HL-60/S4 treated with phorbol 12-myristate 13-acetate at 8.2 ng/mL for 4 days and 3 days (cell line): ENCODE results near the gene MACF1.
"Not testable (repeated sequence)": the region's sequence is repeated elsewhere in the genome, so short reads cannot be mapped to it uniquely, and the experiment has no call there.

ENCODE experiments used
- in situ Hi-C: fragments of 300-500 bp; cut with MboI; formaldehyde crosslinking; loops from 2 replicates; pipeline ENCODE4 v1.15.0; 2022; ENCODE audit warnings: low sequenced_read_pairs

MACF1 gene

DNA sequence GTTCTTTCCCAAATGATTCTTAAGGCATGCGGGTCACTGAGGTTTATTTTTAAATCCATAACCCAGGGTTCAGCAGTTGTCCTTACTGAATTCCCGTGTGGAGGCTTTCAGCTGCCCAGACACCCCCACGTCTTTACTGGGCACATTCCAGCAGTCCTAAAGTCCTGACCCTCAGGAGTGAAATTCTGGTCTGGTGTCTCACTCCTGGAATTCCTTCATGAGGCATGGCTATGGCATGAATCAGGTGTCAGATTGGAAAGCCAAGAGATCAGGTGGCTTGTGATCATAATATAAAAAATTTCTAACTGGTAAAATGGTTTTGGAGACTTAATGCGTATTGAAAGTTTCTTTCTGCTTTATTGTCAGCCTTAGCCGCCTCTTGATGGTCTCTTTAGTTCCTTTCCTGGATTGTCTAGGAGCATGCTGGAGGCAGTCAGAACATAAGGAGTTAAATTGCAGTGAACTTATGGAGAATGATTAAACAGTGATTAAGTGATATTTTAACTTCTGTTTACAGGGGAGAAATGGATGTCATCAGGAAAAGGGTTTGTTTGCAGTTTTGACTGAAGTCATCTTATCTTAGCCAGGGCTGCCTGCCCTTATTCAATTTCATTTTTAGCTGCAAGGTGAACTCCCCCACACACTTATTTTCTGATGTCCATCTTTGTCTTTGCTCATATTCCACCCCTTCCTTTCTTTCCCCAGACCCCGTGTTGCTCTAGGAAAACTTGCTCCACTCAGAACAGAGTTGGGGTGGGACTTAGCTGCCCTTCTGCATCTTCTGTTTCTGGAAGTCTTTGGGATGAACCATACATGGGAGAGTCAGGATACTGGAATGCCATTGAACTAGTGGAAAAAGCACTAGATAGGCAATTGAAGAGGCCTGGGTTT lies 25.7 kb upstream of the MACF1 start:
- in situ Hi-C loops: no loop called here

DNA sequence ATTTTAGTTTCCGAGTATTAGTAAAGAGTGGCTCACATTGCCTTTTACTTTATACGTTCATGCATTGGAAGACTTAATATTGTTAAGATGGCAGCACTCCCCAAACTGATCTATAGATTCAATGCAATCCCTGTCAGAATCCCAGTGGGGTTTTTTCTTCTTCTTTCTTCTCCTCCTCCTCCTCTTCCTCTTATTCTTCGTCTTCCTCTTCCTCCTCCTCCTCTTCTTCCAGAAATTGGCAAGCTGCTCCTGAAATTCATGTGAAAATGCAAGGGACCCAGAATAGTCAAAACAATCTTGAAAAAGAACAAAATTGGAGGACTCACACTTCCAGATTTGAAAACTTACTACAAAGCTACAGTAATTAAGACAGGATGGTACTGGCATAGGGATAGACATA lies 23.2 kb upstream of the MACF1 start:
- in situ Hi-C loops: loop anchor here (5.0 kb wide), 1 partner anchor 69 kb away; no protein-coding TSS in a partner anchor

DNA sequence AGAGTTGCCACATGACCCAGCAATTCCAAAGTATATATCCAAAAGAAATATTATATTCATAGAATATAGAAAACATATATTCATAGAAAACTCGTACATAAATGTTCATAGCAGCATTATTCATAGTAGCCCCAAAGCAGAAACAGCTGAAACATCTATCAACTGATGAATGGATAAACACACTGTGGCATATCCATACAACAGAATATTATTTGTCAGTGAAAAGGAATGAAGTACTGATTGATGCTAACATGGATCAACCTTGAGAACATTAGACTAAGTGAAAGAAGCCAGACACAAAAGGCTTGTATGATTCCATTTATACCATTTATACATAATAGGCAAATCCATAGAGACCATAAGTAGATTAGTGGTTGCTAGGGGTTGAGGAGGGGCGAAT lies 21.7 kb upstream of the MACF1 start:
- in situ Hi-C loops: loop anchor here (5.0 kb wide), 1 partner anchor 71 kb away; no protein-coding TSS in a partner anchor

DNA sequence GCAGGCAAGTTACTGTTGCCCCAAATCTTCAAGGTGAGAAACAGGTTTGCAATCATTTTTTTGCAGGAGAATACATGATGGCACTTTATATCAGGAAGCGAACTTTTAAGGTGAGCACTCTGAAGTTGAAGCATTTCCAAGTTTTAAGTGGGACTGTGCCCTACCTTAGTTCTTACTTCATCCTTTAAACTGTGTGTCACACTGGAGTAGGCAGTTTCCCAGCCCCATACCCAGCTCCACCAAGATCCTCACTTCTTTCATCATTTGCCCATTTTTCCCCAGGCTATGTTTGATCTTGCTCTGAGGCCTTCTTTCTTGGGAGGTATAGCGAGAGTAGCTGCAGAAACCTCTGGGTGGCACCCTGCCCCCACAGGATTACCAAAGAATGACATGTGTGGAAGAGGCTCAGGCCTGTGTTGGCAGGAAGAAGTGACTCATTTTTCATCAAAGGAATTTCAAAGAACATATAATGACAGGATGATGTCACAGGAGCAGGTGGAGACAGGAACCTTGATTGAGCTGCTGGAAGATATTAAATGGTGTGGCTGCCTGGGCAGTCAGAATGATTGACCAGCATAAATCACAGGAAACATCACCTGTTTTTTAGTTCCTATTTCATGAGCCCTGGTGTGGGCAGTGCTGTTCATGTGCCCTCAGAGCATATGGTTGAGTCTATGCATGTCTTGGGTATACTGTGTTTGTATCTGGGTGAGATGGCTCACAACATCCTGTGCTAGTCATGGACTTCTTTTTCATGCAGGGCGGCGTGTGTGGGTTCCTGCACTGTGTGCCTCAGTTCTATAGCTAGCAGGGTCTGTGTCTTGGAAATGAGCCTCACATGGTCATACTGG lies 20.8 kb upstream of the MACF1 start:
- in situ Hi-C loops: loop anchor here (5.0 kb wide), 1 partner anchor 71 kb away; no protein-coding TSS in a partner anchor

DNA sequence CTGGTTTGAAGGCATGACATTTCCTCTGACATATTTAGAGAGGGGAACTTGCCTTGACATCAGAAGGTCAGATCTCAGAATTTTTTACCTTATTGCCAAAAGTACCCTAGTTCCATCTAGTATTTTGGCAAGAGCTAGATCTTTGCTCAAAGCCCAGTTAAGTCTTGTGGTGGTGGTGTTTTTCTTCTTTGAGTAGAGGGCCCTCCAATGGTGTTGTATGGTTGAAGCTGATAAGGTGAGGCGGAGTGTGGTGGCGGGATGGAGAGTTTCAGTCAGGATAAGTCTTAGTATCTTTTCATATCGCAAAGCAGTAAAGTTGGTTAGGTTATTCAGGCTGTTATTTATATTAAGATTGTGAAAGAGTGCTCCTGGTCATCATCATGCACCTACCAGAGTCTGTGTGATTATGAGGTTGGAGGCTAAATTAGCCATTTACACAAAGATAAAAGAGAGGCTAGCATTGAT lies 20.1 kb upstream of the MACF1 start:
- in situ Hi-C loops: loop anchor here (5.0 kb wide), 1 partner anchor 72 kb away; no protein-coding TSS in a partner anchor

DNA sequence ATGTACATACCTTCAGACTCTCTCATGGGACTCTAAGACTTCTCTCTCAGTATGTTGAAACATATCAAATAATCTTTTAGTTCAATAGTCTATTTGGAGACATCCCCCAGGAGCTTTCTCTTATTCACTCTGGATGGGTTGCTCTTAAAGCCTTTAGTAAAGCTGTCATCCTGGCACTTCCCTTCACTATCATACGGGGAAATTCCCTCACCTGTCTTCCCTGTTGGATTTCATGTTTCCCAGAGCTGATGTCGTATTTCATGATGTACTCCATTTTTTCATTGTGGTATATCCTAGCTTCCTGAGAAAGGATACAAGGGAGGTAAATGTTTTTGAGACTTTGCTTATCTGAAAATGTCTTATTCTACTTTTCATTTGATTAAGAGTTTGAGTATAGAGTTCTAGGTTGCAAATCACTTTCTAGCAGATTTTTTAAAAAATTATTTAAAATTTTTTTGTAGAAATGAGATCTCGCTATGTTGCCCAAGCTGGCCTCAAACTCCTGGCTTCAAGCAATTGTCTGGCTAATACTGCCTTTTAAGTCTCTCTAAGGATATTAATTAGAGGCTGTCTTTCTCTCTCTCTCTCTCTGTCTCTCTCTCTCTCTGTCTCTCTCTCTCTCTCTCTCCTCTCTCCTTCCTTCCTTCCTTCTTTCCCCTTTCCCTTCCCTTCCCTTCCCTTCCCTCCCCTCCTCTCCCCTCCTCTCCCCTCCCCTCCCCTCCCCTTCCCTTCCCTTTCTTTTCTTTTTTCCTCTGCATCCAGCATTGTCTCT lies 17.0 kb upstream of the MACF1 start:
- in situ Hi-C loops: no loop called here

DNA sequence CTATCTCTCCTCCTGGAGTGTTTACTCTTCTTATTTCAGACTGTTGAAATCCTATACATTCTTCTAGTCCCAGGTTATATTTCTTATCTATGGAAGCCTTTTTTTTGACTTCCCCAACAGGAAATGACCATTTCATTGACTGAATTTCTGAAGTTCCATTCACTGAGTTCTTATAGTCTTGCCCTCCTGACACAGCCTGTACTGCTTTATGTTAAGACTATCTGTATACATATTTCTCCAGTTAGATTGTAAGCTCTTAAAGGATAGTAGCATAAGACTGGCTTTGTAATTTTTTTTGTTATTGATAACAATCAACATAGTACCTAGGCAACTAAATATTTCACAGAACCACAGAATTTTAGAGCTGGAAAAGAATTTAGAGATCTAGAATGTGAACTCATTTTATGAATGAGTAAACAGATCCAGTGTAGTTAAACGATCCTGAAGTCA lies 14.9 kb upstream of the MACF1 start:
- in situ Hi-C loops: no loop called here

DNA sequence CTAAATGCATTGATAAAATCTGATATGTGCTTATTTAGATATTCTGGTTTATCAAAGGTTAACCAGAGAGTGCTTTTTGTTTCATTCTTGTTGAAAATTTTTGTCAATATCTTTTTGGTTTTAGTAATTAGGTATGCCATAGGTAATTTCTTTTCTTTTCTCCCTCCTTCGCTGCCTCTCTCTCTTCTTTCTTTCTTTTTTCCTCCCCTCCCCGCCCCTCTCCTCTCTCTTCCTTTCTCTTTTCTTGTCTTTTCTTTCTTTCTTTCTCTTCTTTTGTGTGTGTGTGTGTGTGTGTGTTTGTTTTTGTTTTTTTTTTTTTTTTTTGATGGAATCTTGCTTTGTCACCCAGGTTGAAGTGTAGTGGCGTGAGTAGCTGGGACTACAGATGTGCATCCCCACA lies 14.4 kb upstream of the MACF1 start:
- in situ Hi-C loops: no loop called here

DNA sequence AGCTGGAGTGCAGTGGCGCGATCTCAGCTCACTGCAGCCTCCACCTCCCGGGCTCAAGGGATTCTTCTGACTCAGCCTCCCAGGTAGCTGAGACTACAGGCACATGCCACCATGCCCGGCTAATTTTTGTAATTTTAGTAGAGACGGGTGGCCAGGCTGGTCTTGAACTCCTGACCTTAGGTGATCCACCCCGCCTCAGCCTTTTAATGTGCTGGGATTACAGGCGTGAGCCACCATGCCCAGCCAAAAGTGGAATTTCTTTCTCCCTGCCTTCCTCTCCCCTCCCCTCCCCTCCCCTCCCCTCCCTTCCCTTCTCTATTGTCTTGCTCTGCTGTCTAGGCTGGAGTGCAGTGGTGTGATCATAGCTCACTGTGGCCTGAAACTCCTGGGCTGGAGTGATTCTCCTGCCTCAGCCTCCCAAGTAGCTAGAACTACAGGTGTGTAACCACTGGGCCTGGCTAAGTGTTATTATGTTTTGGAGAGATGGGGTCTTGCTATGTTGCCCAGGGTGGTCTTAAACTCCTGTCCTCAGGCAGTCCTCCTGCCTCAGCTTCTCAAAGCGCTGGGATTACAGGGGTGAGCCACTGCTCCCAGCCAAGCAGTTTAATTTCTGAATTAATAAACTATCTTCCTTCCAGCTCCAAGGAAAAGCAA lies 10.0 kb upstream of the MACF1 start:
- in situ Hi-C loops: no loop called here

DNA sequence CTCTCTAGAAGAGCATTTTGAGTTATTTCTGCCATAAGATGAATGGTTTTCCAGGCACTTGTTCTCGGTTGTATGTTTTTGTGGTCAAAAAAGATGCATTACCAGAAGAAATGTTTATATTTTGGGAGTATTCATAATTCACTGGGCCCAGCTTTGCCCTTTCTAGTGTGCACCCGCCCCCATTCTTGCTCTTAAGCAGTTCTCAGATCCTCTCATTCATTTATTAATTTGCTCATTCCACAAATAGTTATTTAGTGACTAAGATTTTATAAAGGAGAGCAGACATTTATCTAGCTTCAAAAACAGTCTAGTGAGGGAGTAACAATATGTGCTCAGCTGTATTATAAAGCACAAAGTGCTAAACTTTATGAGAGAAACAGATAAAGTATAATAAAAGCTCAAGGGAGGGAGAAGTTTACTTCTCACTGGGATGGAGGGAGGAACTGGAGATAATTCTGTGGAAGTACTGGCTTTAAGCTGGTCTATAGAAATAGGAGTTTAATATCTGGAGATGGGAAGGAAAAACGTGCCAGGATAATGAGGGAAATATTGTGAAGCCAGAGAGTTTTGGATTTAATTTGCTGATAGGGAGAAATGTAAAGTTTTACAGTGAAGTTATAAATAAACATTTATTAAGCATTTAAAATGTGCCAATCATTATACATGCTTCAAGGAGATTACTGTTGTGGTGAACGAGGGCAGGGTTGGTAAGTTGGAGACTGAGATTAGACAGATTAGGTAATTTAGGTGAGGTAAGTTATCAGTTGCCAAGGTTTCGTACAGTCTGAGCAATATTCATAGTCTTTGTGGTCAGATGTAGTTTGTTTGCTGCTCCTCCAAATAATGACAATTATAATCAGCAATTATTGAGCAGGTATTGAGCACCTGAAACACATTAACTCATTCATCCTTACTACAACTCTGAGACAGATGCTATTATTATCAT lies 9.1 kb upstream of the MACF1 start:
- in situ Hi-C loops: no loop called here

DNA sequence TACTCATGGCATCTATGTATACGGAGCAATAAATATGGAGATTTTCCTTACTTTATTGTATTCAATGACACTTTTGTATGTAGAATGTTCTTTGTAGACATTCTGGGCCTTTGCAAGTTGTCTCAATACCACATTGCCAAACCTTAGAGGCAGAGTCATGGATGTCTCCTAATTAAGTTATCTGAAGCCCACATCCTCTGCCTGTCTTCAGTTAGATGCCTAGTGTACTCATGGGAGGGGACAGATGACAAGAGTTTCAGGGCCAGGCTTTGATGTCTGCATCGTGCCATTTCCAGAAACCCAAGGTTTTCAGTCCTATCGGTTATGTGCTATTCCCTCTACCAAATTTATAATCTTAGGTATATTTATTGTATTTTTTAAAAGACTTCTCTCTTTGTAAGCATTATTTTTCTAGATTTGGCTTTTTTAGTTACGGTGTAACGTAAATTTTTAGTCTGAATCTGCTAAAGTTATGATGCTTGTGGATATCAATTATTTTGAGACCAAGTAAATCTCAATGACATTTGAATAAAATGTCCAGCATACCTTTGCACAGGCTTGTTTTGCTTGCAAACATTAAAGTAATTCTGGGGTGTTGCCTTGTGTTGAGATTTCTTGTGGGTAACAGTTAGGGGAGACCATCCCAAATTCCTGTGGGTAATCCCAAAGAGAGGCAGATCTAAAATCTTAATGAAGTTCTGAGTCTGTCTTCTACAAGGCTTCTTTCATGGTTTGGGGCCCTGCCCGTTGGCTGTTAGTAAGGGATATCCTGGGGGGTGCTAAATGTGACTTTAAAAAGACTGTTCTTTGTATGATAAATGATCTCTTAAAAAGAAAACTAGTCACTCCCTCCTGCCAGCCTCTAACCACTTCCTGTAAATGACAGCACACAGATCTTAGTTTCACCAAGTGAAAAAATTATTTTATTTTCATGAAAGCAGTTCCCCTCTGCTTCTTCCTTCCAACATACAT lies 8.0 kb upstream of the MACF1 start:
- in situ Hi-C loops: no loop called here

DNA sequence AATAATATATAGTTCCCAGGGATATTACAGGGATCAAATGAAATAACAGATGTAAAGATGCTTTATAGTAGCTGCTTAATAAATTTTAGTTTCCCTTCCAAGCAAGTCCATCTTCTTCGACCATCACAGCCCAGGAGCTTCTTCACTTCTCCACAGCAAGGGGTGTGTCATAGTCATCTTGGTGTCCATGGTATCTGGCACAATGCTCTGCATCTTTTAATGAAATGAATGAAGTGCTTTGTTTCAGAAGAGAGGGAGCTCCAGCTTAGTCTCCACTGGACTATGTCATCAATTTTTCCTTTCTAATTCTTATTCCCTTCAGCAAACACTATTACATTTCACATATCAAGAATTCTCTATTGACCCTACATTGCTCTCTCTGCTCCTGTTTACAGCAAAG lies 4.9 kb upstream of the MACF1 start:
- in situ Hi-C loops: no loop called here

DNA sequence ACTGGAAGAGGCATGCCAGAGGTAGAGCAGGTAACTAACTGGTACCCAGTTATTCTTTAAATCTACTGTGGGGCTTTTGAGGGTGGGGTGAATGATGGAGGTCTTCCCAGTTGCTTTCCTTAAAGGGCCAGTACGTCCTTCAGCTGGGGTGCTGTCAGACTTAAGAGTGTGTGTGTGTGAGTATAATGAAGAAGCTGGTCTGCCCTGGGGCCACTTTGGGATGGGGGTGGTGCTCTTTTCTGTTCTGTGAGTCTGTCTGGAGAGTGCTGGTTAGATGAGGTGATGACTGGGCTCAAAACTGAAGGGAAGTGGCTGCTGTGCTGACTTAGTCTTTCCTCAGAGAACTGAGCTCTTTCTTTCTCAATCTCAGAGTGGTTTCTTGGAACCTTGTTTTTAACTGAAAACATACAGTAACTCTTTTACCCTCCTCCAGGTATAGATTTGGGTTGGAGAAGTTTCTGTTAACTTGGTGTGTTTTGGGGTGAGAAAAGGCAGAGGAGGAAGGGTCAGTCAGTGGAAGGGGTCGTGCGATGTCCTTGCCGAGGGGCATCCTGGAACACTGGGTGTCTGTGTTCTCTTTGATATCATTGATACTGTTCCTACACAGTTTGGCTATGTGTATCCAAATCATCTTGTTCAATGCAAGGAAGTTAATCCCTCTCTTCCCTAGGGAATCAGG lies 746 bp downstream of the MACF1 start:
- in situ Hi-C loops: no loop called here

DNA sequence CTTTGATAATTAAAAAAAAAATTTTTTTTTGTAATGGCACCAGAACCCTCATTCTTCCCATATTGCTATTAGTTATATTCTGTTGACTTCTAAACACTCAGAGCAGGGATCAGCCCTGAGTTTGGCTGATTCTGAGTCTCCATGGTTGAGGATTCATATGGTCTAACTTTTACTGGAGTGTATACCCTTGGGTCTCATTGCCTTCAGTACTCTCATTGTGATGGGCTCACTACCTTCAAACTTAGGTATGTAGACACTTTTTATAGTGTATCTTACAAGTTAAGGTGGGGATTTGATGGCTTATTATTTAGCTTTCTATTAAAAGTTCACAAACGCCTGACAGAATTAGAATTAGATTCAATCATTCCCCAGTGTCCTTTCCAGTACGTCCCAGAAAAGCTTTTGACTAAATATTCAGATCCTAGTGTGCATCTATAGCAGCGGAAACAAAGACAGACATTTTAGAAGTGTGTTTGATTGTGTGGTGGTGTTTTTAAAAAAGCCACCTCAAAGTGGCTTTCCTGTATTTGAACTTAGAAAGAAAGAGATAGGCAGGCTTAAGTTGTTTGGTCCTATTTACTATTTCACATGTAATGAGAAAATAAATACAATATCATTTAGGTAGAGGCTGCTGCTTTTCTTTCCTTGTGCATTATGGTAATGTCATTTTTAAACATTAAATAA lies 1.4 kb downstream of the MACF1 start:
- in situ Hi-C loops: no loop called here

DNA sequence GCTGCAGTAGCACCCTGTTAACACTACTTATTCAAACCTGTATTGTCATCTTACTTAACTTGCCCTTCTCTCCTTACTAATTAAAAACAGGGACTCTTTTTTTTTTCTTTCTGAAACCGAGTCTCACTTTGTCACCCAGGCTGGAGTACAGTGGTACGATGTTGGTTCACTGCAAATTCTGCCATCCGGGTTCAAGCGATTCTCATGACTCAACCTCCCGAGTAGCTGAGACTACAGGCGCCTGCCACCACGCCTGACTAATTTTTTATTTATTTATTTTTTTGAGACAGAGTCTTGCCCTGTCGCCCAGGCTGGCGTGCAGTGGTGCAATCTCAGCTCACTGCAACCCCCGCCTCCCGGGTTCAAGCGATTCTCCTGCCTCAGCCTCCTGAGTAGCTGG lies 3.9 kb downstream of the MACF1 start:
- in situ Hi-C loops: not testable (repeated sequence)

DNA sequence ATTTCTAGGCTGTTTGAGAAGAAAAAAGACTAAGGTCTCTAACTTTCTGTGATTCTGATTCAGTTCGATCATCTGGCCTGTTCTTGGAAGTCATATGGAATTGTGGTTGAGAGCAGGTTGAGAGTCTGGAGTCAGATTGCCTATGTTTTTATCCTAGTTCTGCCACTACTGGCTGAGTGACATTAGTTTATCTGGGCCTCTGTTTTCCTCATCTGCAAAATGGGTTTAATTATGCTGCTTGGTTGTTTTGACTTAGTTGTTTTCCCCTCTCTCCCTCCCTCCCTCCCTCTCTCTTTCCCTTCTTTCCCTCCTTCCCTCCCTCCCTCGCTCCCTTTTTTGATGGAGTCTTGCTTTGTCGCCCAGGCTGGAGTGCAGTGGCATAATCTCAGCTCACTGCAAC lies 6.2 kb downstream of the MACF1 start:
- in situ Hi-C loops: no loop called here

DNA sequence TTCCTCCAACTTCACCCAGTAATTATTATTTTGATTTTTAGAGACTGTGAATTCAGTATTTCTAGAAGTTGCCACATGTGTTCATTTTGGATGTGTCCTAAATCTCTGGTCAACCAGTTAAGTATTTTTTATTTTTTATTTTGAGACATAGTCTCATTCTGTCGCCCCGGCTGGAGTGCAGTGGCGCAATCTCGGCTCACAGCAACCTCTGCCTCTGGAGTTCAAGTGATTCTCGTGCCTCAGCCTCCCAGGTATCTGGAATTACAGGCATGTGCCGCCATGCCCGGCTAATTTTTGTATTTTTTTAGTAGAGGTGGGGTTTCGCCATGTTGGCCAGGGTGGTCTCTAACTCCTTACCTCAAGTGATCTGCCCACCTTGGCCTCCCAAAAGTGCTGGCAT lies 8.0 kb downstream of the MACF1 start:
- in situ Hi-C loops: no loop called here
